K562 (cell line): ENCODE measurements around the gene CABP4. TPM values are rescaled to one million over a fixed set of nuclear protein-coding genes. Genes with fewer than 3 reads are reported as not detected.

Source experiments
- ID3 ChIP-seq, 2 experiments: fragments of 250-450 bp in 1 of 2; fragments of 450-650 bp in 1 of 2; sonication (Bioruptor Pico) in 1 of 2; IDR thresholded peaks; 2 replicates each; pipeline versions ENCODE4 v1.6.1 to v1.8.0; 2016 to 2021; ENCODE audit warnings: mild to moderate bottlenecking in 2 of 2, moderate library complexity in 2 of 2, missing compliant biosample characterization in 1 of 2, missing genetic modification characterization in 1 of 2
- JUND ChIP-seq, 2 experiments: IDR thresholded peaks; 2 replicates in 1 of 2; 3 replicates in 1 of 2; pipeline ENCODE4 v1.6.1; 2011; ENCODE audit warnings: borderline replicate concordance in 2 of 2, low read depth in 2 of 2, low read length in 2 of 2, improper control_type of control experiment in 1 of 2, missing biosample characterization in 1 of 2, missing genetic modification characterization in 1 of 2, missing genetic modification reagents in 1 of 2
- POLR2H ChIP-seq: IDR thresholded peaks from 2 replicates; pipeline ENCODE4 v1.6.1; 2016; ENCODE audit warnings: missing genetic modification characterization, low read depth, mild to moderate bottlenecking, control low read depth, missing compliant biosample characterization, moderate library complexity
- RREB1 ChIP-seq: fragments of 250-450 bp; sonication (Bioruptor Pico); IDR thresholded peaks from 2 replicates; pipeline ENCODE4 v1.4.0; 2020
- SFPQ ChIP-seq: fragments of 200-400 bp; formaldehyde crosslinking; IDR thresholded peaks from 2 replicates; pipeline ENCODE4 v1.6.1; 2017; ENCODE audit warnings: mild to moderate bottlenecking, low read depth, low read length, moderate library complexity
- SMARCE1 ChIP-seq: fragments of 450-650 bp; IDR thresholded peaks from 2 replicates; pipeline ENCODE4 v1.7.1; 2016; ENCODE audit warnings: mild to moderate bottlenecking
- ZBTB17 ChIP-seq: fragments of 450-650 bp; formaldehyde crosslinking; IDR thresholded peaks from 2 replicates; pipeline ENCODE4 v1.4.0; 2020; ENCODE audit warnings: mild to moderate bottlenecking
- ZBTB2 ChIP-seq: fragments of 450-650 bp; IDR thresholded peaks from 2 replicates; pipeline ENCODE4 v1.6.1; 2016; ENCODE audit warnings: antibody characterized with exemption
- ZNF511 ChIP-seq: sonication (generic); formaldehyde crosslinking; IDR thresholded peaks from 2 replicates; pipeline ENCODE4 v1.8.0; 2022; ENCODE audit warnings: mild to moderate bottlenecking, missing genetic modification reagents
- ZNF639 ChIP-seq, 2 experiments: fragments of 200-800 bp in 1 of 2; sonication (Bioruptor generic) in 1 of 2; sonication (generic) in 1 of 2; formaldehyde crosslinking in 1 of 2; IDR thresholded peaks in 1 of 2; conservative IDR thresholded peaks in 1 of 2; 2 replicates each; pipeline versions ENCODE4 v1.5.0 to v1.6.1; 2016 to 2020; ENCODE audit warnings: missing compliant biosample characterization in 1 of 2, missing genetic modification characterization in 1 of 2, missing genetic modification reagents in 1 of 2
- ZNF695 ChIP-seq: fragments of 450-650 bp; formaldehyde crosslinking; IDR thresholded peaks from 2 replicates; pipeline ENCODE4 v1.4.0; 2020; ENCODE audit warnings: mild to moderate bottlenecking, moderate library complexity
- ZNF766 ChIP-seq: fragments of 200-800 bp; sonication (Bioruptor generic); conservative IDR thresholded peaks from 2 replicates; pipeline ENCODE4 v1.6.1; 2016; ENCODE audit warnings: missing genetic modification characterization, missing compliant biosample characterization
- ZNF77 ChIP-seq: fragments of 250-450 bp; sonication (Bioruptor Pico); IDR thresholded peaks from 2 replicates; pipeline ENCODE4 v1.5.0; 2020
- polyA plus RNA-seq, 8 experiments: library from polyadenylated mRNA; depleted of rRNA in 4 of 8; stranded (reverse) in 5 of 8; unstranded in 3 of 8; fragments of >200 nt; fragmentation: Nextera tagmentation in 2 of 8; fragmentation: Illumina TruSeq in 1 of 8; extraction: Ambion mirVana in 2 of 8; extraction: Trizol in 1 of 8; gene quantifications; 2 replicates each; pipeline versions ENCODE4 v1.2.1 to v1.2.3, GENCODE V29; 2011 to 2014; ENCODE audit warnings: inconsistent platforms in 1 of 8, missing spikeins in 1 of 8
- total RNA-seq, 7 experiments: library from RNA; depleted of rRNA in 6 of 7; stranded (reverse); fragments of >200 nt in 6 of 7; fragmentation: Illumina TruSeq in 2 of 7; extraction: Trizol in 2 of 7; gene quantifications; 2 replicates each; pipeline versions ENCODE4 v1.2.1 to v1.2.3, GENCODE V29; 2011 to 2021; ENCODE audit warnings: low replicate concordance in 1 of 7

Gene CABP4
- total and polyA plus RNA-seq, 9 of the 15 experiments (the other 6 are each of a cell fraction or from before 2014, with no cell fraction given): 0.11 TPM; not detected in 8

- peak; percentile 77 for TF ChIP-seq JUND (IDR thresholded peaks at IDR 0.05; ENCODE audit: borderline replicate concordance, low read depth, low read length)
- peak; percentile 65; the same call in 1 of the 3 replicates for TF ChIP-seq JUND (tag; IDR thresholded peaks at IDR 0.05; ENCODE audit: borderline replicate concordance, low read depth, low read length)
- no peak for TF ChIP-seq ZNF511 (CRISPR knock-in tag)
- TF ChIP-seq ZBTB2: 0 out of 2 replicates have a peak, but pooled peaks have one; percentile 24
- no peak for TF ChIP-seq ZNF695 (CRISPR knock-in tag)
- no peak for TF ChIP-seq ZNF77 (CRISPR knock-in tag)
- peak; percentile 44; the same call in 1 of the 2 replicates for TF ChIP-seq SMARCE1
- TF ChIP-seq ZNF766 (CRISPR knock-in tag): 0 out of 2 replicates have a peak, but pooled peaks have one; percentile 24
- TF ChIP-seq ID3 (CRISPR knock-in tag; IDR thresholded peaks at IDR 0.05): no peak
- TF ChIP-seq ID3 (tag; IDR thresholded peaks at IDR 0.05): no peak
- no peak for TF ChIP-seq SFPQ
- TF ChIP-seq RREB1 (CRISPR knock-in tag): no peak
- TF ChIP-seq POLR2H (tag): no peak
- no peak for TF ChIP-seq ZNF639 (CRISPR knock-in tag; conservative IDR thresholded peaks at IDR 0.05 in 1 of 2, IDR thresholded peaks at IDR 0.05 in 1 of 2)
- 0 out of 2 replicates have a peak, but pooled peaks have one; percentile 50 for TF ChIP-seq ZBTB17
Observed at GRCh38 chr11:67463186-67463585, 8.0 kb downstream of the CABP4 start (continued).
